AG09319 (cell line): ENCODE results near the gene ZDHHC21.

Experiments
- DNase-seq: peaks from one replicate; pipeline ENCODE4 v3.0.0-alpha.2; 2010; ENCODE audit warnings: low read depth; ENCODE audit errors: extremely low read depth
- TF ChIP-seq, protein P1 (sequence below): IDR thresholded peaks from 2 replicates; pipeline ENCODE4 v1.5.1; 2011; ENCODE audit warnings: low read depth, mild to moderate bottlenecking, inconsistent platforms, low read length, moderate library complexity

Gene ZDHHC21, protein sequence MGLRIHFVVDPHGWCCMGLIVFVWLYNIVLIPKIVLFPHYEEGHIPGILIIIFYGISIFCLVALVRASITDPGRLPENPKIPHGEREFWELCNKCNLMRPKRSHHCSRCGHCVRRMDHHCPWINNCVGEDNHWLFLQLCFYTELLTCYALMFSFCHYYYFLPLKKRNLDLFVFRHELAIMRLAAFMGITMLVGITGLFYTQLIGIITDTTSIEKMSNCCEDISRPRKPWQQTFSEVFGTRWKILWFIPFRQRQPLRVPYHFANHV

DNA sequence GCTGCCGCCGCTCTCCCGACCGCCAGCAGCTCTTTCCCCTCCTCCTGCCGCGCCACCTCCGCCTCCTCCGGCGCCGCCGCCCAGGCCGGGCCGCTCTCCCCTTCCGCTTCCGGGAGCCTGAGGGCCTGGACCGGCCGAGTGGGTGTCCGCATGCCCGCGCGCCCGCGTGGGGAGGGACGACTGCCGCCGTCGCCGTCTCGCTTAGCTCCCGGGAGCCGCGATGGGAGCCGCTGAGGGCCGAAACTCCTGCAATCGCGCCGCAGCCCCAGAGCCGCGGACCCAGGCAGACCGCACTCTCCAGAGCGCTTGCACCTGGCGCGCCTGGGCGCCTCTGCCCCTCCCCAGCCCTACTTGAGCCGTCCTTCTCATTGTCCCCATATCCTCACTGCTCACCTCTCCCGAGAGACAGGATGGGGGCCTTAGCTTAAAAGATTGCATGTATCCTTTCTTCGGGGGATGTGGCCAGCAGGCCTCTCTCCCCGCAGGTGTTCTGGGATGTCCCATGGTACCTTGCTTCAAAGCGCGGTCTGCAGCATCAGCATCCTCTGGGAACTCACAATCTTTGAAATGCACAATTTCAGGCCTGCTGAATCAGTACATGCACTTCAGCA lies at the start of gene ZDHHC21:
Gene ZDHHC21, minus strand, starts transcription at position 182 of the 611 bp plus-strand sequence. CDS start 19,092 bp downstream, outside the sequence.
- TF ChIP-seq, protein P1, sequence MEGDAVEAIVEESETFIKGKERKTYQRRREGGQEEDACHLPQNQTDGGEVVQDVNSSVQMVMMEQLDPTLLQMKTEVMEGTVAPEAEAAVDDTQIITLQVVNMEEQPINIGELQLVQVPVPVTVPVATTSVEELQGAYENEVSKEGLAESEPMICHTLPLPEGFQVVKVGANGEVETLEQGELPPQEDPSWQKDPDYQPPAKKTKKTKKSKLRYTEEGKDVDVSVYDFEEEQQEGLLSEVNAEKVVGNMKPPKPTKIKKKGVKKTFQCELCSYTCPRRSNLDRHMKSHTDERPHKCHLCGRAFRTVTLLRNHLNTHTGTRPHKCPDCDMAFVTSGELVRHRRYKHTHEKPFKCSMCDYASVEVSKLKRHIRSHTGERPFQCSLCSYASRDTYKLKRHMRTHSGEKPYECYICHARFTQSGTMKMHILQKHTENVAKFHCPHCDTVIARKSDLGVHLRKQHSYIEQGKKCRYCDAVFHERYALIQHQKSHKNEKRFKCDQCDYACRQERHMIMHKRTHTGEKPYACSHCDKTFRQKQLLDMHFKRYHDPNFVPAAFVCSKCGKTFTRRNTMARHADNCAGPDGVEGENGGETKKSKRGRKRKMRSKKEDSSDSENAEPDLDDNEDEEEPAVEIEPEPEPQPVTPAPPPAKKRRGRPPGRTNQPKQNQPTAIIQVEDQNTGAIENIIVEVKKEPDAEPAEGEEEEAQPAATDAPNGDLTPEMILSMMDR = no peak
- DNase-seq = peak; percentile 7

DNA sequence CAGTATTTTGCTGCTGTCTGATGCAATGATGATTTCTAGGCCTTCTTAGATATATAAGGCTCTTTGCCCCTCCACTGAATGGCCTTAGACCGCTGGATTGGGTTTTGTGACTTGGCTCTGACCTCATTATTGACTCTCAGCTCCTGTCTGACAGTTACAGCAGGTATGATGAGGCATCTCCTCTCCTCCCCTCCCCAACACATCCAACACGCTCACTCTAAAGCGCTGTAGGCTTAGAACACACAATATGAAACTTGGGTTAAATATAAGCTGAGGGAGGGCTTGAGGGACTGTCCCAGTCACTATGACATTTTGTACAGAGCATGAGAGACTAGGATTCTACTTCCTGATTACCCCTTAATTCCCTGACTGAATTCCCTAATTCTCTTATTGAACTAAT lies 48.1 kb upstream of the ZDHHC21 start:
- TF ChIP-seq, protein P1 = no peak
- no peak for DNase-seq

DNA sequence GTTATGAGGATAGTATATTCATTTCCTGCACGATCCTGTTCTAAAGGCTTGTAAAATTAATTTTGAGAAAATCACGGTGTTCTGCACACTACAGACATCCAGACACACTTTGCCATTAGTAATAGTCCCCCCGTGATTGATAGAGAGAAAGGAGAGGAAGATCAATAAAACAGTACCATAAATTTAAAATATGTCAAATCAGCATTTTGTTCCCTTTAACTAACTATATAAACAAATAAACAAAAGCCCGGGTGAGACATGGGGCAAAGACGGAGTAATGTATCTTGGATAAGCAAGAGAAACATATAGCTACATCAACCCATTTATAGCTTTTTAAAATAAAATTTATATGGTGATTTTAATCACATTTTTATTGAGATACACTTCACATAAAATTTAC lies 39.9 kb upstream of the ZDHHC21 start:
- TF ChIP-seq, protein P1 = no peak
- no peak for DNase-seq

DNA sequence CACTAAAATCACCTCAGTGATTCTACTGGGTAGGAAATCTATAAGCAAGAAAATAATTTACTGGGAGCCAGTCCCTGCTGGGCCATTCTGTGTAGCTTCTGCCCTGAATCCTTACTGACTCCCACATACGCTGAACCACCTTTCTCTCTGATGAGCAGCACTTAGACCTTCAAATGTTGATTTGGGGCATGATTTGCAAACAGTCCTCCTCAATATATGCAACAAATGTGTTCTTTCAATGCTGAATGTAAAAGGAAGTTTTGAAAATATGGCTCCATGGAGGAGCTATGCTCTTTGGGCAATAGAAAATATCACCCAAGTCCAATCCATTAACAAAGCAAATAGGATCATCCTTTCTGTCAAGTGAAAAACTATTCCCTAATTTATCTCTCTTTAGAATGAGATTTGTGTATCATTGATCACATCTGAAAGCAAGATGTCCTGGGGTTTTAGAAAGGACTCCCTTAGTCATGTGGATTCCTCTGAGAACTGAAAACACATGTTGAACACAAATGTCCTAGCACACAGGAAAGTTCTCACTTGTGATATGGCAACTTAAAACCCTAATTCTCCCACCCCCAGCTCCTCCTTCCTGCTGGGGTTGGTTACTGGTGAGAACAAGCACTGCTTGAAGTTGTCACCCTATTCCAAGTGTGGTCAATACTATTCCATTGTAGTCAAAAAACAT lies 38.2 kb upstream of the ZDHHC21 start:
- DNase-seq = no peak

DNA sequence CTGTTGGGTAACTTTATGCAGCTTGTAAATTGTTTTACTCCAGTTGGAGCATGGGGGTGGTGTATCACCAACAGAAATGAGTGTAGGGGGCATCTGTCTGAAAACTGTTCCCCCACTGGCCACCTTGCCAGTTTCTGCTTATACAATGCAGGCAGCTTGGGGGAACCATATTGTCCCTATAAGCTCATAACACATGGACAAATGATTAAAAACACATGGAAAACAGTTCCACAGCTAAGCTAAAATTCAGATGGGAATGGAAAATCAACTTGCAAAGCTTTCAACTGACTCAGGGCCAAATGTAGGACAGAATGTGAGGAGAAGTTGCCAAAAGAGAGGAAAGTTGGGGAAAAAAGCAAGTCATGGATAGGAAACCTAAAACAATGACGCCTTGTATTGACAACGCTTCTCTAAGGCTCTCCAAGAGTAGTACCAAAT lies 37.2 kb upstream of the ZDHHC21 start:
- DNase-seq = no peak
- TF ChIP-seq, protein P1 = no peak

More for the DNA sequence above, 38.2 kb upstream of the ZDHHC21 start:
- TF ChIP-seq, protein P1 = no peak

DNA sequence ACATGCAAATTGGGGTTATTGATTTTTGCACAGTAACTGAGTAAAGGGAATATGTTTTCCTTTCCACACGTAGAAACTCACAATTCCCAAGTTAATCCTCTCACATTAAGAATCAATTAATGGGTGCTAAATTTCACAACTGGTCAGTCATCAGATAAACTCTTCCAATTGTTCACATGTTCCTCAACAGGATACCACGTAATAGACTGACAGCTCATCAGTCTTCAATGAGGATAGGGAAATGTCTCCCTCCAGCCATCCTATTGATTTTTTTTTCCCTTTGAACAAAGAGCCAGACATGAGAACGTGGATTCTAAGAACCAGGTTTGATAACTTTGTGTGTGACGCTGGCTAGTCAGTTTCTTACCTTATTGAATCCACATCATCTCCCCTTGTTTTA lies 30.1 kb upstream of the ZDHHC21 start:
- no peak for DNase-seq

More for the DNA sequence above, 30.1 kb upstream of the ZDHHC21 start:
- TF ChIP-seq, protein P1 = no peak
